ENCODE data around the gene LAIR2.
"Not testable (repeated sequence)": the region's sequence is repeated elsewhere in the genome, so short reads cannot be mapped to it uniquely, and the experiment has no call there.

GRCh38 chr19:54505542-54505941, 2.9 kb downstream of the LAIR2 start:
- not testable (repeated sequence) for TF ChIP-seq CTCF (IDR thresholded peaks at IDR 0.05; ENCODE audit: low read length); EZH2 (optimal IDR thresholded peaks at IDR 0.05; ENCODE audit: low read depth, low read length)
